HepG2 (cell line): Measurements from ENCODE around the gene U2SURP. TPM values are rescaled to one million over a fixed set of nuclear protein-coding genes. Genes with fewer than 3 reads are reported as not detected.

ENCODE experiments used
- ATAC-seq: fragments of 200-7000 bp; cut with Tn5 transposase; 3 replicates; pipeline ENCODE4 v1.9.1; 2020; ENCODE audit warnings: mild to moderate bottlenecking, moderate library complexity
- BruUV-seq: library from RNA; stranded (reverse); fragments of 400-500 nt; replicated peaks from 2 replicates; lab custom pipeline; 2021; lab: Mats Ljungman, UMichigan
- CTCF ChIA-PET: fragments of 300-600 bp; formaldehyde crosslinking; extraction: SDS; loops from one replicate; lab custom pipeline; 2021; ENCODE audit warnings: low total read pairs, inconsistent platforms, low intra/inter-chr PET ratio; lab: Yijun Ruan, JAX
- POLR2A ChIA-PET: fragments of 350-600 bp; sonication (Branson Sonifier 250); formaldehyde crosslinking; loops from one replicate; lab custom pipeline; 2020; ENCODE audit warnings: antibody characterized with exemption, inconsistent platforms; lab: Yijun Ruan, JAX
- DNase-seq: peaks from one replicate; pipeline ENCODE4 v3.0.0-alpha.2; 2015; ENCODE audit warnings: low spot score
- FAIRE-seq: peaks from 3 replicates; lab custom pipeline; 2011; peaks lifted over from hg19 to GRCh38; lab: Jason Lieb, UNC
- H2AFZ ChIP-seq: one replicate; pipeline ENCODE4 v1.6.1; 2011; ENCODE audit warnings: low read length, inconsistent platforms
- H3K27ac ChIP-seq: fragments of 300-600 bp; 3 replicates; pipeline ENCODE4 v1.8.0; 2011; ENCODE audit warnings: mixed run types, mild to moderate bottlenecking, mixed read lengths, low read length, inconsistent platforms; ENCODE audit not compliant: insufficient read depth; ENCODE audit errors: extremely low read length
- H3K27me3 ChIP-seq, 2 experiments: fragments of 200-600 bp in 1 of 2; 2 replicates in 1 of 2; 3 replicates in 1 of 2; pipeline versions ENCODE4 v1.6.0 to v1.8.0; 2011; ENCODE audit warnings: low read length in 2 of 2, mild to moderate bottlenecking in 2 of 2, moderate library complexity in 2 of 2, inconsistent platforms in 1 of 2; ENCODE audit not compliant: insufficient read depth in 2 of 2, control insufficient read depth in 1 of 2
- H3K36me3 ChIP-seq, 2 experiments: fragments of 200-600 bp in 1 of 2; replicated peaks in 1 of 2; 2 replicates in 1 of 2; 3 replicates in 1 of 2; pipeline versions ENCODE4 v1.5.1 to v1.8.0; 2011; ENCODE audit warnings: low read length in 2 of 2, inconsistent platforms in 1 of 2; ENCODE audit not compliant: insufficient read depth in 2 of 2, control insufficient read depth in 1 of 2
- H3K4me1 ChIP-seq: 2 replicates; pipeline ENCODE4 v1.5.1; 2012; ENCODE audit warnings: low read length, inconsistent platforms; ENCODE audit not compliant: insufficient read depth
- H3K4me2 ChIP-seq: 2 replicates; pipeline ENCODE4 v1.6.0; 2011; ENCODE audit warnings: low read depth, low read length, inconsistent platforms
- H3K4me3 ChIP-seq, 3 experiments: fragments of 200-600 bp in 1 of 3; sonication (generic), shearing (Covaris generic) in 1 of 3; replicated peaks in 1 of 3; 2 replicates each; pipeline ENCODE4 v1.5.1; 2011 to 2016; ENCODE audit warnings: low read length in 3 of 3, inconsistent platforms in 2 of 3, low read depth in 2 of 3, mild to moderate bottlenecking in 2 of 3, control low read depth in 1 of 3, mixed read lengths in 1 of 3; ENCODE audit not compliant: insufficient read depth in 1 of 3
- H3K79me2 ChIP-seq: one replicate; pipeline ENCODE4 v1.6.1; 2011; ENCODE audit warnings: low read length, inconsistent platforms; ENCODE audit not compliant: insufficient read depth
- H3K9ac ChIP-seq: 2 replicates; pipeline ENCODE4 v1.6.0; 2011; ENCODE audit warnings: mild to moderate bottlenecking, low read depth, low read length, inconsistent platforms; ENCODE audit not compliant: insufficient read depth
- H3K9me3 ChIP-seq: 2 replicates; pipeline ENCODE4 v1.5.1; 2012; ENCODE audit warnings: mild to moderate bottlenecking, low read length
- H4K20me1 ChIP-seq: 2 replicates; pipeline ENCODE4 v1.6.0; 2011; ENCODE audit warnings: inconsistent platforms, mild to moderate bottlenecking, low read length, moderate library complexity; ENCODE audit not compliant: insufficient read depth
- GATAD1 ChIP-seq: IDR thresholded peaks from 2 replicates; pipeline ENCODE4 v1.6.1; 2016; ENCODE audit warnings: missing genetic modification reagents, missing compliant biosample characterization
- JDP2 ChIP-seq: sonication (generic); formaldehyde crosslinking; IDR thresholded peaks from 2 replicates; pipeline ENCODE4 v1.8.1; 2022; ENCODE audit warnings: missing genetic modification reagents, borderline replicate concordance
- NFATC3 ChIP-seq: sonication (generic); formaldehyde crosslinking; IDR thresholded peaks from 2 replicates; pipeline ENCODE4 v1.5.1; 2020; ENCODE audit warnings: mild to moderate bottlenecking, missing genetic modification reagents
- NFKB2 ChIP-seq: sonication (generic); formaldehyde crosslinking; IDR thresholded peaks from 2 replicates; pipeline ENCODE4 v1.4.0; 2020; ENCODE audit warnings: missing genetic modification reagents, borderline replicate concordance
- RXRB ChIP-seq: IDR thresholded peaks from 2 replicates; pipeline ENCODE4 v1.6.1; 2016; ENCODE audit warnings: borderline replicate concordance, missing genetic modification reagents, missing compliant biosample characterization
- SKI ChIP-seq: fragments of 450-650 bp; IDR thresholded peaks from one replicate; pipeline ENCODE4 v1.6.1; 2018; ENCODE audit warnings: mild to moderate bottlenecking; ENCODE audit not compliant: partially characterized antibody
- SNAPC5 ChIP-seq: sonication (generic); formaldehyde crosslinking; IDR thresholded peaks from 2 replicates; pipeline ENCODE4 v1.8.1; 2023; ENCODE audit warnings: mild to moderate bottlenecking, missing genetic modification reagents, borderline replicate concordance
- SP4 ChIP-seq: sonication (generic); formaldehyde crosslinking; IDR thresholded peaks from 2 replicates; pipeline ENCODE4 v1.8.1; 2023; ENCODE audit warnings: mild to moderate bottlenecking, missing genetic modification reagents
- ZNF101 ChIP-seq: sonication (generic); formaldehyde crosslinking; IDR thresholded peaks from 2 replicates; pipeline ENCODE4 v1.4.0; 2020; ENCODE audit warnings: mild to moderate bottlenecking, low read depth, missing genetic modification reagents, borderline replicate concordance
- ZNF564 ChIP-seq: sonication (generic); formaldehyde crosslinking; IDR thresholded peaks from 2 replicates; pipeline ENCODE4 v1.8.1; 2023; ENCODE audit warnings: mild to moderate bottlenecking, missing genetic modification reagents
- ZNF580 ChIP-seq: IDR thresholded peaks from 2 replicates; pipeline ENCODE4 v1.6.1; 2016; ENCODE audit warnings: low read depth, borderline replicate concordance
- ZNF672 ChIP-seq: sonication (generic); formaldehyde crosslinking; IDR thresholded peaks from 2 replicates; pipeline ENCODE4 v1.8.1; 2022; ENCODE audit warnings: missing genetic modification reagents
- ZNF7 ChIP-seq: IDR thresholded peaks from 2 replicates; pipeline ENCODE4 v1.6.1; 2016; ENCODE audit warnings: missing biosample characterization, missing genetic modification reagents
- ZNF780A ChIP-seq: sonication (generic); formaldehyde crosslinking; IDR thresholded peaks from 2 replicates; pipeline ENCODE4 v1.8.0; 2022; ENCODE audit warnings: mild to moderate bottlenecking, missing genetic modification reagents, moderate library complexity
- in situ Hi-C: cut with HindIII; loops from 2 replicates; pipeline ENCODE4 v1.10.0; 2017; ENCODE audit warnings: low pct_unique_long_range_greater_than_20kb; ENCODE audit not compliant: extremely low pct_ligation_motif_present
- intact Hi-C: fragments of 100-400 bp; cut with micrococcal nuclease; formaldehyde crosslinking; loops from one replicate; pipeline ENCODE4 v1.10.0; 2022; ENCODE audit not compliant: unreplicated experiment
- polyA plus RNA-seq, 8 experiments: library from polyadenylated mRNA; depleted of rRNA in 3 of 8; stranded (reverse) in 7 of 8; unstranded in 1 of 8; fragments of >200 nt; fragmentation: Illumina TruSeq in 4 of 8; extraction: Trizol in 4 of 8; gene quantifications; 2 replicates each; pipeline versions ENCODE4 v1.2.1 to v1.2.3, GENCODE V29; 2011 to 2016; ENCODE audit warnings: low read depth in 4 of 8, missing spikeins in 1 of 8, mixed read lengths in 1 of 8; ENCODE audit not compliant: insufficient read depth in 1 of 8
- total RNA-seq, 5 experiments: library from RNA; depleted of rRNA; stranded (reverse); fragments of >200 nt; fragmentation: Illumina TruSeq; extraction: Trizol; gene quantifications; 2 replicates each; pipeline ENCODE4 v1.2.3, GENCODE V29; 2016; ENCODE audit warnings: low read depth in 1 of 5

U2SURP gene
- total and polyA plus RNA-seq, 2 of the 13 experiments (the other 11 are each of a cell fraction or from before 2014, with no cell fraction given), result 55.9 to 173 TPM

- Histone ChIP-seq H3K27ac (no peak overlapping the region), H3K4me2 (no peak overlapping the region), H4K20me1 (peaks cover 18% of the 10 kb centered on the region), H3K27me3 (no peaks in the 10 kb centered on the region), H3K36me3 (peaks cover 6 to 51% of the 10 kb centered on the region in 2 experiments), H2AFZ (no peak overlapping the region), H3K9me3 (no peaks in the 10 kb centered on the region), H3K4me3 (no peak overlapping the region), H3K79me2 (peaks cover 63% of the 10 kb centered on the region), H3K4me1 (no peaks in the 10 kb centered on the region), H3K9ac (no peak overlapping the region)
- in situ Hi-C loops (no loop called here), intact Hi-C loops (no loop called here)
- POLR2A ChIA-PET, result no interaction called here
- DNase-seq, result no peak
- no peak for ATAC-seq
- no peak for FAIRE-seq
- CTCF ChIA-PET, result no interaction called here
- TF ChIP-seq ZNF101 (no peak), ZNF672 (CRISPR knock-in tag) (no peak), GATAD1 (CRISPR knock-in tag) (no peak), NFATC3 (no peak), ZNF564 (CRISPR knock-in tag) (no peak), RXRB (CRISPR knock-in tag) (no peak), ZNF7 (CRISPR knock-in tag) (no peak), SKI (no peak), ZNF580 (CRISPR knock-in tag) (no peak), ZNF780A (no peak), SP4 (CRISPR knock-in tag) (no peak), SNAPC5 (CRISPR knock-in tag) (no peak), JDP2 (CRISPR knock-in tag) (no peak), NFKB2 (no peak)
- BruUV-seq, result no TSS peak
Observed at GRCh38 chr3:143014921-143015320, 13.6 kb downstream of the U2SURP start.
